ENCODE results near the gene CAPN12. TPM values are rescaled to one million over a fixed set of nuclear protein-coding genes. Genes with fewer than 3 reads are reported as not detected.

The CAPN12 gene
- total and polyA plus RNA-seq, 2 of the 8 experiments (the other 6 are each of a cell fraction or from before 2014, with no cell fraction given) = 8.8 to 20.0 TPM

DNA sequence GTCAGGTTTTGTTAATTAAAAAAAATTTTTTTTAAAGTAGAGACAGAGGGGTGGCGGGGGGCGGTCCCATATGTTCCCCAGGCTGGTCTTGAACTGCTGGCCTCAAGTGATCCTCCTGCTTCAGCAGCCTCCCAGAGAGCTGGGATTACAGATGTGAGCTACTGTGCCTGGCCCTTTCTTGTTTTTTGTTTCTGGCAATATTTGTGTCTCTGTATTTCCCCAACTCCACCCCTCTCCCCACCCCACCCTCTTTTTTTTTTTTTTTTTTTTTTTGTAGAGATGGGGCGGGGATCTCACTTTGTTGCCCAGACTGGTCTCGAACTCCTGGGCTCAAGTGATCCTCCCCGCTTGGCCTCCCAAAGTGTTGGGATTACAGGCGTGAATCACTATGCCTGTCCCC, 600 bp upstream of the CAPN12 start:
- FAIRE-seq = no peak
- no peak overlapping the region for H3K14ac ChIP-seq (ENCODE audit: insufficient read length)
- H2AK5ac ChIP-seq (ENCODE audit: low read depth, low read length) = no peak overlapping the region
- H3K4me2 ChIP-seq (ENCODE audit: insufficient read depth in 1 of 2, low read depth in 2 of 2, low read length in 2 of 2) = no peak overlapping the region
- H4K20me1 ChIP-seq (replicated peaks in 1 of 2; ENCODE audit: control insufficient read depth in 1 of 2, insufficient read depth in 2 of 2, low read length in 2 of 2) = no peaks in the 10 kb centered on the region
- ChIA-PET CTCF (ENCODE audit: partially characterized antibody) (interaction anchor here (0.8 to 1.6 kb wide), 2 partner anchors 25 to 125 kb away, joined by 3 to 4 read pairs; no protein-coding TSS in a partner anchor), POLR2A (ENCODE audit: partially characterized antibody) (interaction anchor here (0.9 to 1.6 kb wide), 6 partner anchors 63 to 107 kb away, joined by 3 to 5 read pairs (median 4); partner anchors contain the start of gene HNRNPL)
- no peak overlapping the region for H2BK15ac ChIP-seq (ENCODE audit: low read length)
- H3K4me3 ChIP-seq (ENCODE audit: extremely low read depth in 1 of 4, insufficient read depth in 2 of 4, low read depth in 3 of 4, low read length in 4 of 4) = no peak overlapping the region
- no peak overlapping the region for H4K5ac ChIP-seq (ENCODE audit: insufficient read length, low read depth, low read length)
- no peaks in the 10 kb centered on the region for H3K36me3 ChIP-seq (ENCODE audit: control insufficient read depth in 2 of 4, insufficient read depth in 4 of 4, low read length in 3 of 4)
- H2AFZ ChIP-seq (ENCODE audit: low read length) = no peak overlapping the region
- no peaks in the 10 kb centered on the region for H3K79me2 ChIP-seq (ENCODE audit: control insufficient read depth in 1 of 2, insufficient read depth in 2 of 2, low read length in 2 of 2)
- no peaks in the 10 kb centered on the region for H3K23me2 ChIP-seq (ENCODE audit: low read depth, low read length)
- no peak overlapping the region for H2BK20ac ChIP-seq (ENCODE audit: low read length)
- H2BK120ac ChIP-seq (replicated peaks; ENCODE audit: low read depth, low read length) = no peak overlapping the region
- no peak for DNase-seq (ENCODE audit: low read depth in 1 of 2, low spot score in 2 of 2)
- H3K56ac ChIP-seq (replicated peaks; ENCODE audit: insufficient read length, low read depth, low read length) = no peak overlapping the region
- no peak overlapping the region for H2BK5ac ChIP-seq (ENCODE audit: low read depth, low read length)
- H3K9ac ChIP-seq (replicated peaks in 1 of 4; ENCODE audit: extremely low read depth in 1 of 4, low read depth in 3 of 4, low read length in 3 of 4) = no peak overlapping the region
- H4K91ac ChIP-seq (replicated peaks; ENCODE audit: insufficient read length, low read length) = no peak overlapping the region
- H3K4me1 ChIP-seq (replicated peaks in 1 of 4; ENCODE audit: control insufficient read depth in 3 of 4, insufficient read depth in 4 of 4, low read length in 3 of 4) = no peaks in the 10 kb centered on the region; a peak in 1 of 7 replicates
- no peak overlapping the region for H3K18ac ChIP-seq (ENCODE audit: extremely low read depth, low read length)
- WGBS, 2 experiments (ENCODE audit: extremely low coverage in 1 of 2, insufficient coverage in 1 of 2, insufficient read length in 1 of 2, insufficient replicate concordance in 2 of 2, low coverage in 1 of 2, low lambda C conversion rate in 2 of 2, missing lambda C conversion rate in 1 of 2) = 91% methylated on average over 2 of the region's 6 CpGs; no CpG with 5 or more reads in 1 of the 2 experiments
- no peak overlapping the region for H2BK12ac ChIP-seq (ENCODE audit: low read depth, low read length)
- H4K8ac ChIP-seq (ENCODE audit: extremely low read depth, insufficient read depth, low read length) = no peak overlapping the region
- H3K23ac ChIP-seq (ENCODE audit: insufficient read length) = no peak overlapping the region
- H3K27me3 ChIP-seq (replicated peaks in 1 of 4; ENCODE audit: control insufficient read depth in 3 of 4, extremely low read depth in 1 of 4, insufficient read depth in 3 of 4, low read length in 3 of 4) = 0 out of 7 replicates have a peak, but pooled peaks cover 0 to 4% (median 0%) of the 10 kb centered on the region in 4 experiments
- H3K4ac ChIP-seq (replicated peaks; ENCODE audit: insufficient read length, low read depth, low read length) = no peak overlapping the region
- no peak overlapping the region for H3K27ac ChIP-seq (ENCODE audit: low read depth, low read length)
- no peaks in the 10 kb centered on the region for H3K79me1 ChIP-seq (ENCODE audit: low read depth, low read length)
- H3K9me3 ChIP-seq (ENCODE audit: insufficient read depth in 2 of 2, low read depth in 1 of 2, low read length in 1 of 2) = no peaks in the 10 kb centered on the region
- TF ChIP-seq SP2 (IDR thresholded peaks at IDR 0.05; ENCODE audit: low read length) (no peak), CBX8 (IDR thresholded peaks at IDR 0.05; ENCODE audit: borderline replicate concordance, low read depth, low read length) (no peak), TAF1 (IDR thresholded peaks at IDR 0.05; ENCODE audit: low read depth, low read length) (no peak), EGR1 (IDR thresholded peaks at IDR 0.05; ENCODE audit: borderline replicate concordance, low read depth, low read length) (no peak), JUND (IDR thresholded peaks at IDR 0.05; ENCODE audit: low read length) (no peak), SIX5 (IDR thresholded peaks at IDR 0.05; ENCODE audit: low read depth, low read length) (no peak), SP1 (IDR thresholded peaks at IDR 0.05; ENCODE audit: low read depth, low read length) (no peak), SAP30 (IDR thresholded peaks at IDR 0.05; ENCODE audit: insufficient read depth, insufficient replicate concordance, low read length) (no peak), HDAC6 (IDR thresholded peaks at IDR 0.05; ENCODE audit: low read depth, low read length) (no peak), SIN3A (conservative IDR thresholded peaks at IDR 0.05 in 1 of 2, IDR thresholded peaks at IDR 0.05 in 1 of 2; ENCODE audit: low read depth in 1 of 2, low read length in 2 of 2) (no peak), POU5F1 (IDR thresholded peaks at IDR 0.05; ENCODE audit: low read depth, low read length) (no peak), TBP (IDR thresholded peaks at IDR 0.05; ENCODE audit: low read depth, low read length) (no peak), PHF8 (conservative IDR thresholded peaks at IDR 0.05; ENCODE audit: low read depth, low read length) (no peak), RNF2 (IDR thresholded peaks at IDR 0.05; ENCODE audit: borderline replicate concordance, low read depth, low read length, missing control alignments, poor library complexity, severe bottlenecking) (no peak)
